CD4-positive, alpha-beta T cell treated with Interferon gamma for 1 hour (primary cell): ENCODE data around the gene NUP62.

Experiments
- DNase-seq: peaks from one replicate; pipeline ENCODE4 v3.0.0-alpha.2; 2020

NUP62 gene

DNA sequence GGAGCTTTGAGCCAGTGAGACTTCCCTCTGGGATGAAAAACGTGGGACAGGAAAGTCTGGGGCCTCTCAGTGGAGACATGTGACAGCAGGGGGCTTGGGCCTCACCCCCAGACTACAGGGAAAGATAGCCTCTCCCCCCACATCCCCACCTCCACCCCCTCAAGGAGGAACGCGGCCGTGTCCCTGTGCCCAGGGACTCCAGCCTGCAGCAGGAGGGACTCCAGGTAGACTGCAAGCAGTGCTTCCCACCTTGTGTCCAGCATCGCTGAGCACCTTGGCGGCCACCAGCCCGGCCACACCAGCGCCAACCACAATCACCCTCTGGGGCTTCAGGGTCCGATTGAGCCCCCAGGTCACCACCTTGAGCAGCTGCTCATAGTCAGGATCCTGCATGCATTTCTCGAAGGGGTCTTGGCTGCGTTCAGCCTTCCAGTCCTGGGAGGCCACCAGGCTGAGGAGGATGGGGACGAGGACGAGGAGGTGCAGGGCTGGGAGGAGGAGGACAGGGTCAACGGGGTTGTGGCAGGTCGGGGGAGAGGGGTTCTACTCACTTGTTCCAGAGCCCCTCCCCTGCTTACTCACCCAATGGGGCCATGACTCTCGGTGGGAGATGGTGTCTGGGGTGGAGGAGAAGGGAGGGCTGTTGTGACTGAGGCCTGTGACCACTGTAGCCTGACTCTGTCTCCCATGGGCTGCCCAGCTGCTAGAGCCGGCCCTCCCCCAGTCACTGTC, 33.6 kb downstream of the NUP62 start:
- DNase-seq: no peak

DNA sequence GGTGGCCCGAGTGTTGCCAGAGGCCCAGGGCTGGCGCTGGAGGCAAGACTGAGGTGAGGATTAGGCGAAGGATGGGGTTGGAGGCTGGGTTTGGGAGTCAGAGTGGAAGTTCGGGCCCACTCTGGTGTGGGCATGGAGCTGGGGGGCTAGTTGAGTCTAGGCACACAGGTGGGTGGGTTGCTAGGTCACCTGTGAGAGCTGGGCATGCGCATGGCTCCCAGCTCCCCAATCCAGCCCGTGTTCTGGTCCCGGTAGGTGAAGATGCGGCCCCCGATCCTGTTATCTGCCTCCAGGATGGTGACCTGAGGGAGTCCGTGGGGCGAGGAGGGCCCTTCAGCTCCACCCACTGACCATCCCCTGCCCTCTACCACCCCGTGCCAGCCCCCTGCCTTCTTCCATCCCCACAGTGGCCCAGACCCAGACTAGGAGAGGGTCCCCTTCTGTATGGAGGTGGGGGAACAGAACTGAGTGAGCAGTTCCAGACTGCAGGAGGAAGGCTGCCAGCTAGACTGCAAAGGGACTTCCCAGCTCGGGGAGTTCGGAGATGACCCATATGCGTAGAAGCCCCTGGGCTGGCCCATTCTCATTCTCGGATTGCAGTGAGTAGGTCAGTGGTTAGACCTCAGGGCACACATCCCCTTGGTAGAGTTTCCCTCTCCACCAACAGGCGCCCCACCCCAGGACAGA, 34.3 kb downstream of the NUP62 start:
- peak; percentile 56 for DNase-seq

- DNase-seq: no peak
Measured at GRCh38 chr19:49894011-49894664, 35.2 kb downstream of the NUP62 start.

- DNase-seq: no peak
Measured at GRCh38 chr19:49892716-49893115, 36.6 kb downstream of the NUP62 start.

DNA sequence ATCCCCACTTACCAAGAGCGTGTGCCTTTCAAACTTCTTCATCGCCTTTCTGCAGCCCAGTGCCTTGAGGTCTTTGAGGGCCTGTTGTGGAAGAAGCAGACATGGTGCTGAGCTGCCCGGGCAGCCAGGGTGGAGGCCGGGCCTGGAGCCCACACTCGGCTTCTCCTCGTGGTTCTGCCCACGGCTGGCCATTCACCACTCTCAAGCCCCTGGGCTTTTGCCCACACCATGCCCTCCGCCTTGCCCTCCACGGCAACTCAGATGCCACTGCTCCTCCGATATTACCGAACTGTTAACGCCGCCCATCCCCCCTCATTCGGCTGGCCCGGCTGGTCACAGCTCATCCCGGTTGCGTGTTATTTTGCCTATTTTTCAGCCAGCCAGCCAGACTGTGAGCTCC, 37.9 kb downstream of the NUP62 start:
- DNase-seq: no peak

DNA sequence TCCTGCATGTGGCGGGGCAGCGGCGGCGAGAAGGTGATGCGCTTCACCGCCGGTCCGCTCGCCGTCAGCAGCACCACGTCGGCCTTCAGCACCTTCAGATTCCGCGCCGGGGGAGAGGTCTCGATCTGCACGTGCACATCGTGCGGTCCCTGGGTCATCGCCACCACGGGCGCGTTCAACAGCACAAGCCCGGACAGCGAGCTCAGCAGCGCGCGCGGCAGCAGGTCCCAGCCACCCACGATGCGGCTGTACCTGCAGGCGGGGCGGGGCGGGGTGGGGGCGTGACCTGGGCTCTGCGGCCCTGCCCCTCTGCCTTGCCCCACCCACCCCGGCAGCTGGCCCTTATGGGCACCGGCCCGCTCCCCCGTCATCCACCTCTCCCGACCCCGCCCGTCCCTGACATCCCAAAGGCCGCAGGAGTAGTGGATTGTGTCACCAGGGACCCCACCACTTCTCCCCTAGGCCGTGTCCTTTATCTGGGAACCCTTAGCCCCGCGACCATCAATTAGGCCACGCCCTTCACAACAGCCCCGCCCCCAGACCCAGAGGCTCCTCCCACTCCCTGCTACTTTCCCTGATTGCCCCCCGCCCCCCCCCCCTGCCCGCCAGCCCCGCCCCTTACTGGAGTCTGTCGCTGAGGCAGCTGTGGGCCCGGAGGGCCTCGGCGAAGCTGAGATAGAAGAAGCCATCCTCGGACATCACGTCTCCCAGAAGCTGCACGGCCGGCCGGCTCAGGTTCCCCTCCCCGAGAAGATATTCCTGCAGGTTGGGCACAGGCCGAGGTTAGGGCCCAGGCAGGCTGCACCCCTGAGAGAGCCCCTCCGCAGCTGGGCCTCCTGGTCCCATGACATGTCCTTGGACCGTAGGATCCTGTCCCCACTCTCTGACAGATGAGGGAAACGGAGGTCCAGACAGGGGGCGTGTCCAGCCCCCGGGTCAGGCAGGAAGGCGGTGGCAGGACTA, 38.7 kb downstream of the NUP62 start:
- DNase-seq: peak; percentile 68

DNA sequence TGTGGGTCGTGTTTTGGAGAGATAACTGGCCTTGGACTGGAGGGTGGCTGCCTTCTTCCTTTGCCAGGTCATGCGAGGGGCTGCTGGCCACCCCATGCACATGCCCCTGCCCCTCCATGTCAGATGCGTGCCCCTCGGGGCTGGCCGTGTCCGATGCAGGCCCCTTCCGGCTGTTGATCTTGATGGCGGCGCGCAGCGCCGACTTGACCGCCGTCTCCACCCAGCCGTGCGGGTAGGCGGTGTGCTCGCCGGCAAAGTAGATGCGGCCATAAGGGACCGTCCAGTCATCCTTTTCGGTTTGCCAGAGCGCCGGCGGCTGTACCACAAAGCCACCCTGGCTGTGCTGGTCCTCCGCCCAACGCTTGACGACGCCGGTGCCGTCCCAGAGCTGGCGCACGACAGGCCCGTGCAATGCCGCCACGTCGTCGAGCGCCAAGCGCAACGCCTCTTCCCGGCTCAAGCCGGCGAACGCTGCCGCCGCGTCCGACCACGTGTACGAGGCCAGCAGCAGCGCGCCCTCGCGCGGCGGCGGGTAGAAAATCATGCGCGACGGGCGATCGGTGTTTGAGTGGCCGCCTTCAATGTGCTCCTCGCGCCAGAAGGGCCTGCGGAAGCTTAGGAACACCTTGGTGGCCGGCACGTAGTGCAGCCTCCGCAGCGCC, 39.5 kb downstream of the NUP62 start:
- peak; percentile 79 for DNase-seq

DNA sequence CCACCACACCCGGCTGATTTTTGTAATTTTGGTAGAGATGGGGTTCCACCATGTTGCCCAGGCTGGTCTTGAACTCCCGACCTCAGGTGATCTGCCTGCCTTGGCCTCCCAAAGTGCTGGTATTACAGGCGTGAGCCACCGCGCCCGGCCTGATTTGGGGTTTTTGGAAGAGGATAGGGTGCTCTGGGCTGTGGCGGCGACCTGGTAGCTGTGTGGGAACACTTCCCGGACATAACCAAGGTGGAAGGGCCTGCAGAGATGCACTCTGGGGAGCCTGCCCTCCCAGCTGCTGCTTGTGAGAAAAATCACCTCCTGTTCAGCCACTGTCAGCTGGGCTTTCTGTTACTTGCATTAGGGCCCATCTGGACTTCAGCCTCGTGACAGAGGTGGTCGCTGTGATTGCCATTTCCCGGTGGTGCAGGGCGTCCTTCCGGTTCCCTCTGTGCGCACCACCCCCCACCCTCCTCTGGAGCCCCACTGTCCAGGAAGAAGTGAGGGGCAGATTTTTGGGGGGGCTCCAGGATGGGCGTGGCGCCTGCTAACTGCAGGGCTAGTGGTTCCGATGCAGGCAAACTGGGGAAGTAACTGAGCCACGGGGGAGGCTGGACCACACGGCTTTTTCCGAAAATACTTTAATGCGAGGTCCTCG, 40.1 kb downstream of the NUP62 start:
- no peak for DNase-seq

DNA sequence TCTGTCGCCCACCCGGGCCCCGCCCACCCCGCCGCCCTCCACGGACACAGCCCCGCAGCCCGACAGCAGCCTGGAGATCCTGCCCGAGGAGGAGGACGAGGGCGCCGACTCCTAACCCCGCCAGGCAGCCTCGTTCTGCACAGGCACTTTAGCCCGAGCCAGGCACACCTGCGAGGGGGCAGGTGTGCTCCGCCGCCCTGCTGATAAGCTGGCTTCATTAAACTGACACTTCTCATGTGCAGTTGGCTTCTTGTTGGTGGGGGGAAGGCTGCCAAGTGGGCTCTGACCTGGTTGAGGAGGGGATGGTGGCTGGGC, 40.8 kb downstream of the NUP62 start:
- DNase-seq: no peak

- DNase-seq: no peak
Measured at GRCh38 chr19:49887665-49888509, 41.4 kb downstream of the NUP62 start.

- no peak for DNase-seq
Measured at GRCh38 chr19:49887037-49887664, 42.2 kb downstream of the NUP62 start.

DNA sequence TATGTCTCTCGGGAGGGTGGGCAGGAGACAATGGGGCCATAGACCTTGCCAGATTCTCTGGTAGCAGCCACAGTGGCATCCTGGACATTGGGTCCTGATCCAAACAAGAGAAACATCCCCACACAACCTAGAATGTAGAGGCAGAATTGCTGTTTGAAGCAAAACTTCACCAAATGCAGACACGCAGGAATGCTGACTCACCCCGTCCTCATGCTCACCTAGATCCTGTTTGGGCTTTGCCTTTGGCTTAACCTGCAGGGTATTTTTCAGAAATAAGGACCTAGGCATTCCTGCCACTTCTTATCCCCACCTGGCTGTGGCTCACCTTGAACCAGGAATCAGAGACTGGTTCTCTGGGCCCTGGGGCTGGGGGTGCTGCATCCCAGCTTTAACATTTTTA, 44.5 kb downstream of the NUP62 start:
- no peak for DNase-seq

DNA sequence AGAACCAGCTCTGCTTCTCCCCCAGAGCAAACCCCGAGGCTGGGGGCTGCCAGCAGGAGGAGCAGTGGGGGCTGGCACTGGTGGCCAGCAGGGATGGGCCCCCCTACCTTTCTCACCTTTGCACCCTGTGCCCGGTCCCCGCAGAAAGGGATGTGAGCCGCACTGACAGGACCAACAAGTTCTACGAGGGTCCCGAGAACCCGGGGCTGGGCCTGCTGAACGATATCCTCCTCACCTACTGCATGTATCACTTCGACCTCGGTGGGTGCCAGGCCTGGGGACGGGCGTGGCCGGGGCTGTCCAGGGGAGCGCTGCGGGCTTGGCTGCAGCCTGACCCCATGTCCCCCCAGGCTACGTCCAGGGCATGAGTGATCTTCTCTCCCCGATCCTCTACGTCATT, 45.2 kb downstream of the NUP62 start:
- DNase-seq: no peak

GRCh38 chr19:49883094-49883493, 46.2 kb downstream of the NUP62 start:
- DNase-seq: no peak

DNA sequence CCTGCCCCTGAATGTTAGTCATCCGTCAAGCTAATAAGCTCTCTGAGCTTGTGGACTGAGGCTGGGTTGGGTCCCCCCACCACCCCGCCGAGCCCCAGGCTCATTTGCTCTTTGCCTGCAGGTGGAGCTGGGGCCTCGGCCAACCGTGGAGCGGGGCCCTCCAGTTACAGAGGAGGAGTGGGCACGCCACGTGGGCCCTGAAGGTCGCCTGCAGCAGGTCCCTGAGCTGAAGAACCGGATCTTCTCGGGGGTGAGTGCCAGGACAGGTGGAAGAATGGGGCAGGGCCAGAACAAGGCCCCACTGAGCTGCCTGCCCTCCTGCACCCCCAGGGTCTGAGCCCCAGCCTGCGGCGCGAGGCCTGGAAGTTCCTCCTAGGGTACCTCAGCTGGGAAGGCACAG, 46.7 kb downstream of the NUP62 start:
- no peak for DNase-seq

DNA sequence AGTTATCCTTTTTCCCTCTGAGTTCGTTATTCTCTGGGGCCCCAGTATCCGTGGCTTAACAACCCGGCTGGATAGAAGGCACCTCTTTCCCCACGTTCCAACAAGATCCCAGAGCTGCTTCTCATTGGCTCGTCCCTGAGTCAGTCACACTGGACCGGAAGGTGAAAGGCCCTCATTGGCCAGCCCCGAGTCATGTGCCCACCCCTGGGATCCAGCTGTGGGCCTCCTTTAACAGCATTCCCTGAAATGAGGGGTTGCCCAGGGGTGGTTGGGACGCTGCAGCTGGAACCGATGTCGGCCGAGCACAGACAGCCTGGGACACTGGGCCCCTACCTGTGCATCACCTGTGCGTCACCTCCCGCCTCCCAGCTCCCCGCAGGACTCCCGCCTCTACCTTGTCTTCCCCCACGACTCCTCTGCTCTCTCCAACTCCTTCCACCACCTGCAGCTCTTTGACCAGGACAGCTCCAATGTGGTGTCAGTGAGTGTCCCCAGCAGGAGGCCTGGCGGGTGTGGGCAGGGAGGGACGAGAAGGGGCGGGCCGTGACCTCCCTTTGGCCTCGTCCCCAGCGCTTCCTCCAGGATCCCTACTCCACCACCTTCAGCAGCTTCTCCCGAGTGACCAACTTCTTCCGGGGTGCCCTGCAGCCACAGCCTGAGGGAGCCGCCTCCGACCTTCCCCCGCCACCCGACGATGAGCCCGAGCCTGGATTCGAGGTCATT, 47.5 kb downstream of the NUP62 start:
- DNase-seq: no peak

- DNase-seq: no peak
Measured at GRCh38 chr19:49881186-49881585, 48.1 kb downstream of the NUP62 start.

DNA sequence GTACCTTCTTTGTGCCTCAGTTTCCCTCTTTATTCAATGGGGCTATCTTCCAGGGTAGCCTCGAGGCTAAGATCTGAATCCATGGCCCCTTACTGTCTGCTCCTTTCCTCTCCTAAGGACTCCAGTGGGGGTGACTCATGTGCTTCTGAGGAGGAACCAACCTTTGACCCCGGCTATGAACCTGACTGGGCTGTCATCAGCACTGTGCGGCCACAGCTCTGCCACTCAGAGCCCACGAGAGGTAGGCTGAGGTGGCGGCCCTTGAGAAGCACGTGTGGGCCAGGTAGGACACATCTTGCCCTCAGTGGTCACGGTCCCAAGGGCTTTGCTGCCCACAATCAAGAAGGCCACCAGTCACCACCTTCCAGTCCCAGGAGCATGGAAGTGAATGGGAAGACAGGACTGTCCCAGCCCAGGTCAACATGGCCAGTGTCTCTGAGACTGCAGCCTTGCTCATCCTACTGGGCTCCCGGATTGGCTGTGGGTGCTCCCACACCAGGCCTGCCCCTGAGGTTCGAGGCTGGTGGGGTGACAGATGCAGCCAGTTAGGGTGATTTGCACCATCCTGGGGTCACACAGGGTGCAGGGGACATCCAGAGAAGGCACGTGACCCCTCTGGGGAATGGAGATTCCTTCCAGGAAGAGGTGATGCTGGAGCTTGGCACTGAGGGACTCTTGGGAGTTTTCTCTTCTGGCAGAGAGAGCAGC, 49.0 kb downstream of the NUP62 start:
- DNase-seq: no peak
